Peyer's patch (tissue), 4 donors: ENCODE results near the gene CREBBP.

Experiments used
- POLR2A ChIP-seq, 2 donors: fragments of 450-650 bp; IDR thresholded peaks; one replicate each; pipeline ENCODE4 v1.5.1; 2017; ENCODE audit warnings: antibody characterized with exemption in 2 of 2, mild to moderate bottlenecking in 2 of 2, moderate library complexity in 2 of 2
- TF ChIP-seq, protein P1 (sequence below), 6 experiments: fragments of 450-650 bp in 4 of 6; fragments of 200-600 bp in 2 of 6; sonication (generic) in 1 of 6; IDR thresholded peaks; one replicate each; pipeline ENCODE4 v1.5.1; 2017 to 2019; ENCODE audit warnings: antibody characterized with exemption in 6 of 6, mild to moderate bottlenecking in 3 of 6, moderate library complexity in 1 of 6

GRCh38 chr16:3755249-3755648 is 125.3 kb downstream of the CREBBP start:
- TF ChIP-seq, protein P1, sequence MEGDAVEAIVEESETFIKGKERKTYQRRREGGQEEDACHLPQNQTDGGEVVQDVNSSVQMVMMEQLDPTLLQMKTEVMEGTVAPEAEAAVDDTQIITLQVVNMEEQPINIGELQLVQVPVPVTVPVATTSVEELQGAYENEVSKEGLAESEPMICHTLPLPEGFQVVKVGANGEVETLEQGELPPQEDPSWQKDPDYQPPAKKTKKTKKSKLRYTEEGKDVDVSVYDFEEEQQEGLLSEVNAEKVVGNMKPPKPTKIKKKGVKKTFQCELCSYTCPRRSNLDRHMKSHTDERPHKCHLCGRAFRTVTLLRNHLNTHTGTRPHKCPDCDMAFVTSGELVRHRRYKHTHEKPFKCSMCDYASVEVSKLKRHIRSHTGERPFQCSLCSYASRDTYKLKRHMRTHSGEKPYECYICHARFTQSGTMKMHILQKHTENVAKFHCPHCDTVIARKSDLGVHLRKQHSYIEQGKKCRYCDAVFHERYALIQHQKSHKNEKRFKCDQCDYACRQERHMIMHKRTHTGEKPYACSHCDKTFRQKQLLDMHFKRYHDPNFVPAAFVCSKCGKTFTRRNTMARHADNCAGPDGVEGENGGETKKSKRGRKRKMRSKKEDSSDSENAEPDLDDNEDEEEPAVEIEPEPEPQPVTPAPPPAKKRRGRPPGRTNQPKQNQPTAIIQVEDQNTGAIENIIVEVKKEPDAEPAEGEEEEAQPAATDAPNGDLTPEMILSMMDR (IDR thresholded peaks at IDR 0.05): no peak
- no peak for TF ChIP-seq POLR2A (IDR thresholded peaks at IDR 0.05)
